HepG2 (cell line): Measurements from ENCODE around the gene EMC9. TPM values are rescaled to one million over a fixed set of nuclear protein-coding genes. Genes with fewer than 3 reads are reported as not detected.

Experiments
- BORCS8-MEF2B ChIP-seq: sonication (generic); formaldehyde crosslinking; IDR thresholded peaks from 2 replicates; pipeline ENCODE4 v1.8.0; 2022; ENCODE audit warnings: mild to moderate bottlenecking, missing genetic modification reagents
- DDIT3 ChIP-seq: sonication (generic); formaldehyde crosslinking; IDR thresholded peaks from 2 replicates; pipeline ENCODE4 v1.4.0; 2020; ENCODE audit warnings: mild to moderate bottlenecking, missing genetic modification reagents
- HBP1 ChIP-seq: IDR thresholded peaks from 2 replicates; pipeline ENCODE4 v1.6.1; 2016; ENCODE audit warnings: low read depth, control low read depth
- MED13 ChIP-seq: sonication (generic); formaldehyde crosslinking; IDR thresholded peaks from 2 replicates; pipeline ENCODE4 v1.5.0; 2020; ENCODE audit warnings: missing genetic modification reagents
- RCOR2 ChIP-seq: IDR thresholded peaks from 2 replicates; pipeline ENCODE4 v1.6.1; 2016; ENCODE audit warnings: missing biosample characterization, missing genetic modification reagents
- SIN3A ChIP-seq: IDR thresholded peaks from 2 replicates; pipeline ENCODE4 v1.6.1; 2011; ENCODE audit warnings: low read depth, mild to moderate bottlenecking, control low read depth, low read length, borderline replicate concordance
- SMC3 ChIP-seq: IDR thresholded peaks from 2 replicates; pipeline ENCODE4 v1.6.1; 2011; ENCODE audit warnings: low read length, improper control_type of control experiment
- ZBTB49 ChIP-seq: sonication (generic); formaldehyde crosslinking; IDR thresholded peaks from 2 replicates; pipeline ENCODE4 v1.4.0; 2020; ENCODE audit warnings: missing genetic modification reagents, borderline replicate concordance
- ZFP1 ChIP-seq: IDR thresholded peaks from 2 replicates; pipeline ENCODE4 v1.6.1; 2016
- ZNF329 ChIP-seq: sonication (generic); formaldehyde crosslinking; IDR thresholded peaks from 2 replicates; pipeline ENCODE4 v1.9.0; 2021; ENCODE audit warnings: low read depth, mild to moderate bottlenecking, missing genetic modification reagents
- ZNF563 ChIP-seq: sonication (generic); formaldehyde crosslinking; IDR thresholded peaks from 2 replicates; pipeline ENCODE4 v1.8.0; 2022; ENCODE audit warnings: mild to moderate bottlenecking, moderate library complexity, missing genetic modification reagents
- polyA plus RNA-seq, 8 experiments: library from polyadenylated mRNA; depleted of rRNA in 3 of 8; stranded (reverse) in 7 of 8; unstranded in 1 of 8; fragments of >200 nt; fragmentation: Illumina TruSeq in 4 of 8; extraction: Trizol in 4 of 8; gene quantifications; 2 replicates each; pipeline versions ENCODE4 v1.2.1 to v1.2.3, GENCODE V29; 2011 to 2016; ENCODE audit warnings: low read depth in 4 of 8, missing spikeins in 1 of 8, mixed read lengths in 1 of 8; ENCODE audit not compliant: insufficient read depth in 1 of 8
- total RNA-seq, 5 experiments: library from RNA; depleted of rRNA; stranded (reverse); fragments of >200 nt; fragmentation: Illumina TruSeq; extraction: Trizol; gene quantifications; 2 replicates each; pipeline ENCODE4 v1.2.3, GENCODE V29; 2016; ENCODE audit warnings: low read depth in 1 of 5
- TF ChIP-seq, protein P1 (sequence below), 2 experiments: fragments of 450-650 bp in 1 of 2; sonication (generic) in 1 of 2; formaldehyde crosslinking in 1 of 2; IDR thresholded peaks; 2 replicates each; pipeline versions ENCODE4 v1.6.1 to v1.8.0; 2016 to 2022; ENCODE audit warnings: antibody characterized with exemption in 1 of 2, mild to moderate bottlenecking in 1 of 2, missing genetic modification reagents in 1 of 2
- TF ChIP-seq, protein P2 (sequence below): sonication (generic); formaldehyde crosslinking; IDR thresholded peaks from 2 replicates; pipeline ENCODE4 v1.4.0; 2020; ENCODE audit warnings: missing genetic modification reagents, borderline replicate concordance

The EMC9 gene
- total and polyA plus RNA-seq, 2 of the 13 experiments (the other 11 are each of a cell fraction or from before 2014, with no cell fraction given), result 60.5 to 78.7 TPM

DNA sequence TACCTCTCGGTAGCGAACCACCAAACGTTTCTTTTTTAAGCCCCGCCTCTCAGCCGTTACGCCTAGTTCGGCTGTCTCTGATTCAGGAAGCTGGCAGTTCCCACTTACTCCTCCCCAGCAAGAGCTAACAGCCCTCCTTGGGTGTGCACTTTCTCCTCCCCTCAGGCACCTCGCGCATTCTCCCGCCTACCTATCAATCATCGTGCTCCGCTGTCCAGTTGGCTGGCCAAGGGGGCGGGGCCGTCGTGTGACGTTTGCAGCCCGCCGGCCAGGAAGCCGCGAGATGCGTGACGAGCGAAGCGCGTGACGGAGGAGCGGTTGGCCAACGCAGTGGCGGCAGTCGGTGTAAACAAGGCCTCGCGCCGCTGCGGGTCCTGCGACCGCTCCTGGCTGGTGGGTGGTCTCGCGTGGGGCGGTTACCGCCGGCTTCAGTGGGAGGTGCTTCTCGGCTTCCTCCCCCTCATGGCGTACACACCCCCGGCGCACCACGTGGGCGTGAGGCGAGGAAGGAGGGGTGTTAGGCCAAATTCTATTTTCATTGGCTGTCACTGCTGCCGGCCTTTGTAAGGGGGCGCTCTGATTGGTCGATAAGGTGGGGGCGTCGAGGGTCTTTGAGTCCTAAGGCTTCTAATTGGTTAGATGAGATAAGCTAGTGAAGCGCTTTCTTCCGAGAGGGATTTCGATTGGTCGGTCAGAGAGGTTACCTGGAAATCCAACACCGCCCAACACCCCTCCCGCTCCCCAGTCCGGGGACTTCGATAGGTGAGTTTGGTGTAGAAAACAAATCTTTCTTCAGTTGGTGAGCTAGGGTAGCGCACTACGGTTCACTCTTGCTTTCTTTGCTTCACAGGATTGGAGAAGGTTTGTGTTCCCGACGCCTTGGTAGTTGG lies 26.6 kb downstream of the EMC9 start, which contains the start of the genes DCAF11 and NRL (continued):
- TF ChIP-seq, protein P1, sequence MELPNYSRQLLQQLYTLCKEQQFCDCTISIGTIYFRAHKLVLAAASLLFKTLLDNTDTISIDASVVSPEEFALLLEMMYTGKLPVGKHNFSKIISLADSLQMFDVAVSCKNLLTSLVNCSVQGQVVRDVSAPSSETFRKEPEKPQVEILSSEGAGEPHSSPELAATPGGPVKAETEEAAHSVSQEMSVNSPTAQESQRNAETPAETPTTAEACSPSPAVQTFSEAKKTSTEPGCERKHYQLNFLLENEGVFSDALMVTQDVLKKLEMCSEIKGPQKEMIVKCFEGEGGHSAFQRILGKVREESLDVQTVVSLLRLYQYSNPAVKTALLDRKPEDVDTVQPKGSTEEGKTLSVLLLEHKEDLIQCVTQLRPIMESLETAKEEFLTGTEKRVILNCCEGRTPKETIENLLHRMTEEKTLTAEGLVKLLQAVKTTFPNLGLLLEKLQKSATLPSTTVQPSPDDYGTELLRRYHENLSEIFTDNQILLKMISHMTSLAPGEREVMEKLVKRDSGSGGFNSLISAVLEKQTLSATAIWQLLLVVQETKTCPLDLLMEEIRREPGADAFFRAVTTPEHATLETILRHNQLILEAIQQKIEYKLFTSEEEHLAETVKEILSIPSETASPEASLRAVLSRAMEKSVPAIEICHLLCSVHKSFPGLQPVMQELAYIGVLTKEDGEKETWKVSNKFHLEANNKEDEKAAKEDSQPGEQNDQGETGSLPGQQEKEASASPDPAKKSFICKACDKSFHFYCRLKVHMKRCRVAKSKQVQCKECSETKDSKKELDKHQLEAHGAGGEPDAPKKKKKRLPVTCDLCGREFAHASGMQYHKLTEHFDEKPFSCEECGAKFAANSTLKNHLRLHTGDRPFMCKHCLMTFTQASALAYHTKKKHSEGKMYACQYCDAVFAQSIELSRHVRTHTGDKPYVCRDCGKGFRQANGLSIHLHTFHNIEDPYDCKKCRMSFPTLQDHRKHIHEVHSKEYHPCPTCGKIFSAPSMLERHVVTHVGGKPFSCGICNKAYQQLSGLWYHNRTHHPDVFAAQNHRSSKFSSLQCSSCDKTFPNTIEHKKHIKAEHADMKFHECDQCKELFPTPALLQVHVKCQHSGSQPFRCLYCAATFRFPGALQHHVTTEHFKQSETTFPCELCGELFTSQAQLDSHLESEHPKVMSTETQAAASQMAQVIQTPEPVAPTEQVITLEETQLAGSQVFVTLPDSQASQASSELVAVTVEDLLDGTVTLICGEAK (IDR thresholded peaks at IDR 0.05), result no peak
- TF ChIP-seq, protein P1 (CRISPR knock-in tag; IDR thresholded peaks at IDR 0.05), result peak; percentile 87
- TF ChIP-seq ZNF563 (CRISPR knock-in tag) (peak; percentile 96), ZBTB49 (CRISPR knock-in tag) (peak; percentile 70; the same call in 1 of the 2 replicates), BORCS8-MEF2B (CRISPR knock-in tag) (peak; percentile 99), ZNF329 (CRISPR knock-in tag) (peak; percentile 26; the same call in 1 of the 2 replicates), RCOR2 (CRISPR knock-in tag) (peak; percentile 86), DDIT3 (CRISPR knock-in tag) (no peak), HBP1 (CRISPR knock-in tag) (peak; percentile 91), MED13 (CRISPR knock-in tag) (peak; percentile 96), SMC3 (peak; percentile 0; the same call in 1 of the 2 replicates), SIN3A (peak; percentile 87), ZFP1 (CRISPR knock-in tag) (no peak; the same call in 1 of the 2 replicates)
- TF ChIP-seq, protein P2, sequence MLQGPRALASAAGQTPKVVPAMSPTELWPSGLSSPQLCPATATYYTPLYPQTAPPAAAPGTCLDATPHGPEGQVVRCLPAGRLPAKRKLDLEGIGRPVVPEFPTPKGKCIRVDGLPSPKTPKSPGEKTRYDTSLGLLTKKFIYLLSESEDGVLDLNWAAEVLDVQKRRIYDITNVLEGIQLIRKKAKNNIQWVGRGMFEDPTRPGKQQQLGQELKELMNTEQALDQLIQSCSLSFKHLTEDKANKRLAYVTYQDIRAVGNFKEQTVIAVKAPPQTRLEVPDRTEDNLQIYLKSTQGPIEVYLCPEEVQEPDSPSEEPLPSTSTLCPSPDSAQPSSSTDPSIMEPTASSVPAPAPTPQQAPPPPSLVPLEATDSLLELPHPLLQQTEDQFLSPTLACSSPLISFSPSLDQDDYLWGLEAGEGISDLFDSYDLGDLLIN (CRISPR knock-in tag), result peak; percentile 98; the same call in 1 of the 2 replicates
